ENCODE measurements around the gene FLACC1. TPM values are rescaled to one million over a fixed set of nuclear protein-coding genes. Genes with fewer than 3 reads are reported as not detected.

Gene FLACC1
- total and polyA plus RNA-seq, 2 of the 8 experiments (the other 6 are each of a cell fraction or from before 2014, with no cell fraction given) = 0.58 TPM; not detected in 1

- no peak overlapping the region for H2AFZ ChIP-seq (ENCODE audit: low read length)
- no peak overlapping the region for H3K4me3 ChIP-seq (ENCODE audit: extremely low read depth in 1 of 4, insufficient read depth in 2 of 4, low read depth in 3 of 4, low read length in 4 of 4)
- no peak overlapping the region for H2BK20ac ChIP-seq (ENCODE audit: low read length)
- DNase-seq (ENCODE audit: low read depth in 1 of 2, low spot score in 2 of 2) = no peak
- no peak overlapping the region for H2AK5ac ChIP-seq (ENCODE audit: low read depth, low read length)
- peak overlapping the region in 1 of 4 experiments; percentile 34; a peak in 1 of 7 replicates for H3K9ac ChIP-seq (replicated peaks in 1 of 4; ENCODE audit: extremely low read depth in 1 of 4, low read depth in 3 of 4, low read length in 3 of 4)
- H2BK12ac ChIP-seq (ENCODE audit: low read depth, low read length) = no peak overlapping the region
- H3K27me3 ChIP-seq (replicated peaks in 1 of 4; ENCODE audit: control insufficient read depth in 3 of 4, extremely low read depth in 1 of 4, insufficient read depth in 3 of 4, low read length in 3 of 4) = no peaks in the 10 kb centered on the region
- H4K91ac ChIP-seq (replicated peaks; ENCODE audit: insufficient read length, low read length) = no peak overlapping the region
- no peaks in the 10 kb centered on the region for H3K23me2 ChIP-seq (ENCODE audit: low read depth, low read length)
- peak; percentile 69 for FAIRE-seq
- H3K79me2 ChIP-seq (ENCODE audit: control insufficient read depth in 1 of 2, insufficient read depth in 2 of 2, low read length in 2 of 2) = no peaks in the 10 kb centered on the region
- H2BK15ac ChIP-seq (ENCODE audit: low read length) = no peak overlapping the region
- no peak overlapping the region for H3K56ac ChIP-seq (replicated peaks; ENCODE audit: insufficient read length, low read depth, low read length)
- no peak overlapping the region for H4K5ac ChIP-seq (ENCODE audit: insufficient read length, low read depth, low read length)
- no peaks in the 10 kb centered on the region; a peak in 1 of 8 replicates for H3K36me3 ChIP-seq (ENCODE audit: control insufficient read depth in 2 of 4, insufficient read depth in 4 of 4, low read length in 3 of 4)
- no peak overlapping the region for H3K4ac ChIP-seq (replicated peaks; ENCODE audit: insufficient read length, low read depth, low read length)
- no peak overlapping the region for H3K18ac ChIP-seq (ENCODE audit: extremely low read depth, low read length)
- H3K79me1 ChIP-seq (ENCODE audit: low read depth, low read length) = no peaks in the 10 kb centered on the region
- no peak overlapping the region for H3K23ac ChIP-seq (ENCODE audit: insufficient read length)
- 91% methylated on average over 3 of the region's 3 CpGs; no CpG with 5 or more reads in 1 of the 2 experiments for WGBS, 2 experiments (ENCODE audit: extremely low coverage in 1 of 2, insufficient coverage in 1 of 2, insufficient read length in 1 of 2, insufficient replicate concordance in 2 of 2, low coverage in 1 of 2, low lambda C conversion rate in 2 of 2, missing lambda C conversion rate in 1 of 2)
- peaks cover 0 to 2% of the 10 kb centered on the region in 2 experiments for H4K20me1 ChIP-seq (replicated peaks in 1 of 2; ENCODE audit: control insufficient read depth in 1 of 2, insufficient read depth in 2 of 2, low read length in 2 of 2)
- H2BK5ac ChIP-seq (ENCODE audit: low read depth, low read length) = no peak overlapping the region
- no peak overlapping the region for H3K4me2 ChIP-seq (ENCODE audit: insufficient read depth in 1 of 2, low read depth in 2 of 2, low read length in 2 of 2)
- H2BK120ac ChIP-seq (replicated peaks; ENCODE audit: low read depth, low read length) = no peak overlapping the region
- no peaks in the 10 kb centered on the region for H3K9me3 ChIP-seq (ENCODE audit: insufficient read depth in 2 of 2, low read depth in 1 of 2, low read length in 1 of 2)
- H3K4me1 ChIP-seq (replicated peaks in 1 of 4; ENCODE audit: control insufficient read depth in 3 of 4, insufficient read depth in 4 of 4, low read length in 3 of 4) = no peaks in the 10 kb centered on the region
- no peak for TF ChIP-seq EP300 (IDR thresholded peaks at IDR 0.05; ENCODE audit: borderline replicate concordance in 1 of 2, low read depth in 2 of 2, low read length in 2 of 2)
- 0 out of 4 replicates have a peak, but pooled peaks of 1 of the 2 experiments have one; percentile 1 for TF ChIP-seq RAD21 (IDR thresholded peaks at IDR 0.05 in 1 of 2, conservative IDR thresholded peaks at IDR 0.05 in 1 of 2; ENCODE audit: low read depth in 2 of 2, low read length in 2 of 2)
- ChIA-PET POLR2A (ENCODE audit: partially characterized antibody) (no interaction called here), CTCF (ENCODE audit: partially characterized antibody) (interaction anchor here (1.1 to 1.9 kb wide), 5 partner anchors 10 to 172 kb away, joined by 3 to 4 read pairs (median 3); no protein-coding TSS in a partner anchor)
- no peak overlapping the region for H3K14ac ChIP-seq (ENCODE audit: insufficient read length)
- H4K8ac ChIP-seq (ENCODE audit: extremely low read depth, insufficient read depth, low read length) = no peak overlapping the region
- no peak overlapping the region for H3K27ac ChIP-seq (ENCODE audit: low read depth, low read length)
Observed at GRCh38 chr2:201404699-201405280, 47.6 kb upstream of the FLACC1 start.

Measured in H1 (cell line).